MM.1S (cell line): ENCODE measurements around the gene NOP14.

ENCODE experiments used
- EZH2 ChIP-seq: fragments of 300-600 bp; sonication (generic); optimal IDR thresholded peaks from 2 replicates; pipeline ENCODE3; 2017; ENCODE audit warnings: low read depth, mild to moderate bottlenecking, antibody characterized with exemption, low read length, mixed read lengths
- EZH2phosphoT487 ChIP-seq: fragments of 300-600 bp; sonication (generic); IDR thresholded peaks from 2 replicates; pipeline ENCODE4 v1.6.1; 2018; ENCODE audit warnings: antibody characterized with exemption, low read length
- TF ChIP-seq, protein P1 (sequence below): fragments of 300-600 bp; sonication (generic); IDR thresholded peaks from 2 replicates; pipeline ENCODE4 v1.5.1; 2016; ENCODE audit warnings: antibody characterized with exemption, low read length, mixed read lengths

DNA sequence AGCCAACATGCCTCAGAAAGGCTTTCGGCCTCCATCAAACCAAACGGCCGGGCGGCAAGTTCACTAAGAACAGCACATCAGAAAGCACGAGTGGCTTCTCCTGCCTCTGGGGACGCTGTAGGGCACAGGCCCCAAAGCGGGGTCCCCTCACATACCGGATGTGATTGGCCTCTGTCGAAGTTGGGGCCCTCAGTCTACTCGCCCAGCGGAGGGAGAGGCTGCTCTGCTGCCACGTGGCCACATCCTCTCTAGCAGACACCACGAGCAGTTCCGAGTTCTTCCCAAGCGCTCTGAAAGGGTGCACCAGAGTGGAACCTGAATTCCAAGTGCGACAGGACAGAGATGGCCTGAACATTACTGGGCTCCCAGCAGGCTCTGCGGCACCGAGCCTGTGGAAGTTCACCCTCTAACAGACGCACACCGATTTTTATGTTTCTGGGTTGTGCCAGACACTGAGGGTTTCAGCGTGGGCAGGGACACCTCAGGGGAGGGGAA, 21.1 kb downstream of the NOP14 start:
- TF ChIP-seq, protein P1, sequence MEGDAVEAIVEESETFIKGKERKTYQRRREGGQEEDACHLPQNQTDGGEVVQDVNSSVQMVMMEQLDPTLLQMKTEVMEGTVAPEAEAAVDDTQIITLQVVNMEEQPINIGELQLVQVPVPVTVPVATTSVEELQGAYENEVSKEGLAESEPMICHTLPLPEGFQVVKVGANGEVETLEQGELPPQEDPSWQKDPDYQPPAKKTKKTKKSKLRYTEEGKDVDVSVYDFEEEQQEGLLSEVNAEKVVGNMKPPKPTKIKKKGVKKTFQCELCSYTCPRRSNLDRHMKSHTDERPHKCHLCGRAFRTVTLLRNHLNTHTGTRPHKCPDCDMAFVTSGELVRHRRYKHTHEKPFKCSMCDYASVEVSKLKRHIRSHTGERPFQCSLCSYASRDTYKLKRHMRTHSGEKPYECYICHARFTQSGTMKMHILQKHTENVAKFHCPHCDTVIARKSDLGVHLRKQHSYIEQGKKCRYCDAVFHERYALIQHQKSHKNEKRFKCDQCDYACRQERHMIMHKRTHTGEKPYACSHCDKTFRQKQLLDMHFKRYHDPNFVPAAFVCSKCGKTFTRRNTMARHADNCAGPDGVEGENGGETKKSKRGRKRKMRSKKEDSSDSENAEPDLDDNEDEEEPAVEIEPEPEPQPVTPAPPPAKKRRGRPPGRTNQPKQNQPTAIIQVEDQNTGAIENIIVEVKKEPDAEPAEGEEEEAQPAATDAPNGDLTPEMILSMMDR, result no peak
- no peak for TF ChIP-seq EZH2
- no peak for TF ChIP-seq EZH2phosphoT487
